Prostate gland (tissue), 2 donors: ENCODE measurements around the gene OR13J1. TPM values are rescaled to one million over a fixed set of nuclear protein-coding genes. Genes with fewer than 3 reads are reported as not detected.
A peak's percentile ranks its signal among the peaks of the same experiment; 100 is the strongest.

Experiments used
- DNase-seq: peaks from one replicate; pipeline ENCODE4 v3.0.0-alpha.2; 2019; ENCODE audit warnings: low spot score
- H3K27ac ChIP-seq, 2 donors: fragments of 200-600 bp; sonication (generic); 2 replicates each; pipeline ENCODE4 v1.5.1; 2017 to 2019
- H3K27me3 ChIP-seq: fragments of 200-600 bp; sonication (generic); replicated peaks from 2 replicates; pipeline ENCODE4 v1.5.1; 2019; ENCODE audit not compliant: insufficient read depth
- H3K36me3 ChIP-seq, 2 donors: fragments of 200-600 bp; sonication (generic); 1 replicate in 1 of 2; 2 replicates in 1 of 2; pipeline versions ENCODE4 v1.5.1 to v1.8.1; 2017 to 2019
- H3K4me1 ChIP-seq: fragments of 200-600 bp; sonication (generic); replicated peaks from 2 replicates; pipeline ENCODE4 v1.5.1; 2019
- H3K4me3 ChIP-seq, 2 donors: fragments of 200-600 bp; sonication (generic); 2 replicates each; pipeline ENCODE4 v1.5.1; 2017 to 2019
- H3K9me3 ChIP-seq: fragments of 200-600 bp; sonication (generic); 2 replicates; pipeline ENCODE4 v1.5.1; 2017
- CTCF ChIP-seq, 4 experiments: fragments of 200-600 bp in 2 of 4; fragments of 450-650 bp in 2 of 4; sonication (generic) in 2 of 4; IDR thresholded peaks; 1 replicate in 3 of 4; 2 replicates in 1 of 4; pipeline ENCODE4 v1.5.1; 2016 to 2019; ENCODE audit warnings: antibody characterized with exemption in 4 of 4, mild to moderate bottlenecking in 2 of 4, moderate library complexity in 2 of 4
- POLR2A ChIP-seq: fragments of 450-650 bp; IDR thresholded peaks from one replicate; pipeline ENCODE4 v1.6.1; 2016; ENCODE audit warnings: antibody characterized with exemption, mild to moderate bottlenecking
- POLR2AphosphoS5 ChIP-seq: sonication (generic); formaldehyde crosslinking; IDR thresholded peaks from one replicate; pipeline ENCODE4 v1.6.1; 2017; ENCODE audit warnings: antibody characterized with exemption
- WGBS: methylation state at CpG from one replicate; pipeline ENCODE4 v1.1.5; 2018; 5-methylcytosine and 5-hydroxymethylcytosine counted together
- intact Hi-C: fragments of 100-400 bp; cut with DNase I; formaldehyde crosslinking; loops from one replicate; pipeline ENCODE4 v1.14.2; 2022
- total RNA-seq, 2 donors: library from RNA; depleted of rRNA; stranded (reverse); fragments of >200 nt; gene quantifications; one replicate each; pipeline ENCODE4 v1.1.0, GENCODE V29; 2016

The OR13J1 gene
- total RNA-seq, 2 donors from 2014 or later: not detected

- no peak for DNase-seq
Measured at GRCh38 chr9:35859990-35860339, 10.2 kb downstream of the OR13J1 start.

GRCh38 chr9:35859310-35859989 lies 10.8 kb downstream of the OR13J1 start:
- peak; percentile 4 for DNase-seq
- intact Hi-C loops: no loop called here
- no peaks in the 10 kb centered on the region for H3K27me3 ChIP-seq
- H3K4me1 ChIP-seq: no peaks in the 10 kb centered on the region
- no peak overlapping the region for H3K4me3 ChIP-seq
- no peaks in the 10 kb centered on the region for H3K9me3 ChIP-seq
- TF ChIP-seq POLR2A (no peak), CTCF (IDR thresholded peaks at IDR 0.05) (no peak), POLR2AphosphoS5 (no peak)
- no peaks in the 10 kb centered on the region for H3K36me3 ChIP-seq
- H3K27ac ChIP-seq: no peak overlapping the region
- 38% methylated on average over 13 of the region's 16 CpGs for WGBS

More at GRCh38 chr9:35859990-35860339, 10.2 kb downstream of the OR13J1 start:
- Histone ChIP-seq H3K9me3 (no peaks in the 10 kb centered on the region), H3K27ac (no peak overlapping the region), H3K4me1 (no peaks in the 10 kb centered on the region), H3K27me3 (no peaks in the 10 kb centered on the region), H3K4me3 (no peak overlapping the region), H3K36me3 (no peaks in the 10 kb centered on the region)
- TF ChIP-seq POLR2AphosphoS5 (no peak), POLR2A (no peak), CTCF (IDR thresholded peaks at IDR 0.05) (no peak)
- intact Hi-C loops: no loop called here
- 42% methylated on average over 3 of the region's 3 CpGs for WGBS

- H3K27ac ChIP-seq: no peak overlapping the region
- H3K36me3 ChIP-seq: no peaks in the 10 kb centered on the region
- intact Hi-C loops: no loop called here
- 61% methylated on average over 5 of the region's 5 CpGs for WGBS
- H3K27me3 ChIP-seq: no peaks in the 10 kb centered on the region
- TF ChIP-seq CTCF (IDR thresholded peaks at IDR 0.05): no peak
- no peaks in the 10 kb centered on the region for H3K9me3 ChIP-seq
- no peak overlapping the region for H3K4me3 ChIP-seq
- DNase-seq: no peak
- H3K4me1 ChIP-seq: no peaks in the 10 kb centered on the region
Measured at GRCh38 chr9:35858458-35858857, 11.7 kb downstream of the OR13J1 start.

GRCh38 chr9:35856882-35857281 lies 13.3 kb downstream of the OR13J1 start:
- Histone ChIP-seq H3K9me3 (no peaks in the 10 kb centered on the region), H3K4me3 (no peak overlapping the region), H3K27ac (no peak overlapping the region), H3K4me1 (no peaks in the 10 kb centered on the region), H3K36me3 (no peaks in the 10 kb centered on the region), H3K27me3 (no peaks in the 10 kb centered on the region)
- TF ChIP-seq CTCF (IDR thresholded peaks at IDR 0.05): no peak
- TF ChIP-seq POLR2A: no peak
- no peak for TF ChIP-seq POLR2AphosphoS5
- intact Hi-C loops: no loop called here
- WGBS: 81% methylated on average over 5 of the region's 5 CpGs
- DNase-seq: peak; percentile 1

GRCh38 chr9:35856206-35856605 lies 14.0 kb downstream of the OR13J1 start:
- 74% methylated on average over 3 of the region's 3 CpGs for WGBS
- TF ChIP-seq POLR2AphosphoS5: no peak
- no peak for TF ChIP-seq CTCF (IDR thresholded peaks at IDR 0.05)
- no peak for TF ChIP-seq POLR2A

More at GRCh38 chr9:35856206-35856605, 14.0 kb downstream of the OR13J1 start:
- Histone ChIP-seq H3K27me3 (no peaks in the 10 kb centered on the region), H3K9me3 (no peaks in the 10 kb centered on the region), H3K36me3 (no peaks in the 10 kb centered on the region), H3K4me3 (no peak overlapping the region), H3K4me1 (no peaks in the 10 kb centered on the region), H3K27ac (no peak overlapping the region)
- DNase-seq: no peak
- intact Hi-C loops: no loop called here
